Naive thymus-derived CD4-positive, alpha-beta T cell (primary cell): ENCODE results near the gene CERS5. TPM values are rescaled to one million over a fixed set of nuclear protein-coding genes. Genes with fewer than 3 reads are reported as not detected.

Source experiments
- ATAC-seq: fragments of 150-1000 bp; cut with Tn5 transposase; 2 replicates; pipeline ENCODE4 v1.10.0; 2021; ENCODE audit warnings: mild to moderate bottlenecking, moderate library complexity
- CTCF ChIA-PET: fragments of 350-600 bp; sonication (Branson Sonifier 250); formaldehyde crosslinking; loops from one replicate; lab custom pipeline; 2021; ENCODE audit warnings: antibody characterized with exemption; lab: Charles Lee
- POLR2A ChIA-PET: fragments of 350-600 bp; sonication (Branson Sonifier 250); formaldehyde crosslinking; loops from one replicate; lab custom pipeline; 2021; ENCODE audit warnings: antibody characterized with exemption, inconsistent platforms; lab: Charles Lee
- DNase-seq, 9 donors: peaks; one replicate each; pipeline versions ENCODE4 v3.0.0 to v3.0.0-alpha.2; 2020 to 2022; ENCODE audit warnings: mixed read lengths in 1 of 9
- H3K27ac ChIP-seq: one replicate; pipeline ENCODE4 v1.7.0; 2013; ENCODE audit warnings: mild to moderate bottlenecking, low read depth, low read length, moderate library complexity
- H3K27me3 ChIP-seq, 2 donors: one replicate each; pipeline ENCODE4 v1.7.0; 2013; ENCODE audit warnings: low read length in 2 of 2, mild to moderate bottlenecking in 2 of 2, moderate library complexity in 2 of 2; ENCODE audit not compliant: control insufficient read depth in 2 of 2, insufficient read depth in 2 of 2
- H3K36me3 ChIP-seq, 3 experiments: 1 replicate in 2 of 3; 2 replicates in 1 of 3; pipeline ENCODE4 v1.7.0; 2013; ENCODE audit warnings: low read length in 3 of 3, mild to moderate bottlenecking in 3 of 3, moderate library complexity in 1 of 3; ENCODE audit not compliant: insufficient read depth in 3 of 3, control insufficient read depth in 2 of 3
- H3K4me1 ChIP-seq, 2 donors: one replicate each; pipeline ENCODE4 v1.7.0; 2013; ENCODE audit warnings: low read length in 2 of 2, mild to moderate bottlenecking in 2 of 2, moderate library complexity in 1 of 2; ENCODE audit not compliant: control insufficient read depth in 2 of 2, insufficient read depth in 2 of 2
- H3K4me3 ChIP-seq: 2 replicates; pipeline ENCODE4 v1.7.0; 2013; ENCODE audit warnings: mild to moderate bottlenecking, low read length
- H3K9me3 ChIP-seq, 3 experiments: 1 replicate in 2 of 3; 2 replicates in 1 of 3; pipeline ENCODE4 v1.7.0; 2013; ENCODE audit warnings: low read length in 3 of 3; ENCODE audit not compliant: control insufficient read depth in 2 of 3
- H3K27ac Mint-ChIP-seq, 9 donors: one replicate each; pipeline ENCODE4 v1.8.0; 2020 to 2022; ENCODE audit warnings: mixed read lengths in 9 of 9, mild to moderate bottlenecking in 8 of 9, moderate library complexity in 5 of 9, inconsistent platforms in 2 of 9
- H3K27me3 Mint-ChIP-seq, 5 donors: one replicate each; pipeline ENCODE4 v1.8.0; 2021 to 2022; ENCODE audit warnings: mixed read lengths in 5 of 5, mild to moderate bottlenecking in 1 of 5
- H3K36me3 Mint-ChIP-seq, 5 donors: one replicate each; pipeline ENCODE4 v1.8.0; 2020 to 2022; ENCODE audit warnings: mixed read lengths in 5 of 5, mild to moderate bottlenecking in 3 of 5, inconsistent platforms in 1 of 5
- H3K4me1 Mint-ChIP-seq, 7 donors: one replicate each; pipeline ENCODE4 v1.8.0; 2020 to 2022; ENCODE audit warnings: mixed read lengths in 7 of 7, mild to moderate bottlenecking in 3 of 7, inconsistent platforms in 1 of 7
- H3K4me3 Mint-ChIP-seq, 10 donors: one replicate each; pipeline ENCODE4 v1.8.0; 2020 to 2022; ENCODE audit warnings: mild to moderate bottlenecking in 10 of 10, mixed read lengths in 10 of 10, moderate library complexity in 6 of 10, inconsistent platforms in 2 of 10
- H3K9me3 Mint-ChIP-seq, 11 donors: one replicate each; pipeline ENCODE4 v1.8.0; 2020 to 2022; ENCODE audit warnings: mixed read lengths in 11 of 11, mild to moderate bottlenecking in 4 of 11, inconsistent platforms in 1 of 11, moderate library complexity in 1 of 11
- intact Hi-C, 2 donors: fragments of 100-400 bp; cut with micrococcal nuclease; formaldehyde crosslinking; loops; one replicate each; pipeline ENCODE4 v1.15.1; 2023
- polyA plus RNA-seq, 2 donors: library from polyadenylated mRNA; unstranded; fragments of 300-500 nt; fragmentation: Illumina TruSeq; gene quantifications; one replicate each; pipeline ENCODE4 v1.2.3, GENCODE V29; 2021
- total RNA-seq, 6 experiments: library from RNA in 5 of 6; stranded (reverse) in 5 of 6; gene quantifications; 1 replicate in 5 of 6; 2 replicates in 1 of 6; pipeline ENCODE4 v1.2.3 and lab custom pipeline; 2021 to 2026

CERS5 gene
- total and polyA plus RNA-seq, 7 experiments from 2014 or later: 33.7 to 52.2 (median 45.1) TPM

GRCh38 chr12:50120953-50121352 is 46.2 kb downstream of the CERS5 start:
- peaks cover 30 to 62% (median 51%) of the 10 kb centered on the region in 7 donors for H3K4me1 Mint-ChIP-seq
- Histone ChIP-seq H3K4me1 (peaks cover 5 to 10% of the 10 kb centered on the region in 2 donors), H3K27ac (no peak overlapping the region), H3K9me3 (no peaks in the 10 kb centered on the region), H3K4me3 (no peak overlapping the region), H3K36me3 (peaks cover 0 to 78% (median 9%) of the 10 kb centered on the region in 3 experiments), H3K27me3 (no peaks in the 10 kb centered on the region)
- ChIA-PET POLR2A (interaction anchor here (4.2 kb wide), 1 partner anchor 9 kb away, joined by 20 read pairs; the partner anchor contains the start of gene COX14), CTCF (interaction anchor here (1.2 to 1.3 kb wide), 2 partner anchors 9 kb away, joined by 3 to 5 read pairs; partner anchors contain the start of gene COX14)
- H3K27ac Mint-ChIP-seq: peak overlapping the region in 3 of 9 donors; percentile 6 to 73 (median 10)
- no peaks in the 10 kb centered on the region for H3K9me3 Mint-ChIP-seq
- H3K36me3 Mint-ChIP-seq: peaks cover 6 to 32% (median 25%) of the 10 kb centered on the region in 5 donors
- DNase-seq (no peak), ATAC-seq (no peak)
- intact Hi-C loops: no loop called here
- no peaks in the 10 kb centered on the region for H3K27me3 Mint-ChIP-seq
- no peak overlapping the region for H3K4me3 Mint-ChIP-seq

GRCh38 chr12:50120521-50120920 is 46.6 kb downstream of the CERS5 start:
- Histone ChIP-seq H3K27me3 (no peaks in the 10 kb centered on the region), H3K4me1 (peaks cover 8 to 12% of the 10 kb centered on the region in 2 donors), H3K27ac (no peak overlapping the region), H3K9me3 (no peaks in the 10 kb centered on the region), H3K36me3 (peaks cover 0 to 79% (median 9%) of the 10 kb centered on the region in 3 experiments), H3K4me3 (no peak overlapping the region)
- no peaks in the 10 kb centered on the region for H3K9me3 Mint-ChIP-seq
- intact Hi-C loops: no loop called here
- peaks cover 6 to 37% (median 26%) of the 10 kb centered on the region in 5 donors for H3K36me3 Mint-ChIP-seq
- peak overlapping the region in 2 of 9 donors; percentile 6 to 73 for H3K27ac Mint-ChIP-seq
- no peaks in the 10 kb centered on the region for H3K27me3 Mint-ChIP-seq
- H3K4me1 Mint-ChIP-seq: peaks cover 30 to 62% (median 51%) of the 10 kb centered on the region in 7 donors
- POLR2A ChIA-PET: interaction anchor here (0.8 to 4.2 kb wide), 2 partner anchors 8 to 9 kb away, joined by 3 to 20 read pairs; partner anchors contain the start of gene COX14
- DNase-seq: no peak
- ATAC-seq: no peak
- CTCF ChIA-PET: interaction anchor here (1.2 to 1.3 kb wide), 2 partner anchors 9 to 10 kb away, joined by 3 to 5 read pairs; partner anchors contain the start of gene COX14
- H3K4me3 Mint-ChIP-seq: no peak overlapping the region

DNA sequence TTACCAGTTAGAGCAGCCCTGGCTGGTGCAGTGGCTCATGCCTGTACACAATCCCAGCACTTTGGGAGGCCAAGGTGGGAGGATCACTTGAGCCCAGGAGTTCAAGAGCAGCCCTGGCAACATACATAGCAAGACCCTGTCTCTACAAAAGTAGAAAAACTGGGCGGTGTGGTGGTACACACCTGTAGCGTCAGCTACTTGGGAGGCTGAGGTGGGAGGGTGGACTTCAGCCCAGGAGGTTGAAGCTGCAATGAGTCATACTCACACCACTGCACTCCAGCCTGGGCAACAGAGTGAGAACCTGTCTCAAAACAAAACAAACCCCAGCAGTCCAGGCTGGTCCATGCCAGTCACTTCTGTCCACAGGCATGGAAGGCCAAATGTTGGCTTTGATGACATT is 47.8 kb downstream of the CERS5 start:
- peaks cover 0 to 1% (median 0%) of the 10 kb centered on the region in 11 donors for H3K9me3 Mint-ChIP-seq
- intact Hi-C loops: loop anchor here (10.0 kb wide), 2 partner anchors 855 to 905 kb away; partner anchors contain the start of genes SLC11A2 (in 1 of the 2) and TUBA1C (in 1 of the 2)

GRCh38 chr12:50117057-50117622 is 50.0 kb downstream of the CERS5 start:
- Histone ChIP-seq H3K4me1 (peaks cover 10 to 23% of the 10 kb centered on the region in 2 donors), H3K27ac (no peak overlapping the region), H3K36me3 (peaks cover 0 to 57% (median 6%) of the 10 kb centered on the region in 3 experiments), H3K27me3 (no peaks in the 10 kb centered on the region), H3K4me3 (no peak overlapping the region), H3K9me3 (no peaks in the 10 kb centered on the region)
- ChIA-PET CTCF (interaction anchor here (1.5 kb wide), 1 partner anchor 15 kb away, joined by 9 read pairs; no protein-coding TSS in a partner anchor), POLR2A (interaction anchor here (0.7 to 1.5 kb wide), 3 partner anchors 9 to 56 kb away, joined by 3 to 4 read pairs (median 3); no protein-coding TSS in a partner anchor)
- H3K36me3 Mint-ChIP-seq: peaks cover 6 to 32% (median 18%) of the 10 kb centered on the region in 5 donors
- H3K27me3 Mint-ChIP-seq: no peaks in the 10 kb centered on the region
- ATAC-seq (no peak), DNase-seq (no peak)
- H3K4me3 Mint-ChIP-seq: peak overlapping the region in 7 of 10 donors; percentile 48 to 72 (median 56)
- peak overlapping the region in 3 of 9 donors; percentile 3 to 61 (median 42) for H3K27ac Mint-ChIP-seq
- peaks cover 22 to 68% (median 58%) of the 10 kb centered on the region in 7 donors for H3K4me1 Mint-ChIP-seq
- peaks cover 0 to 1% (median 0%) of the 10 kb centered on the region in 11 donors for H3K9me3 Mint-ChIP-seq
- intact Hi-C loops: loop anchor here (10.0 kb wide), 2 partner anchors 852 to 908 kb away; partner anchors contain the start of genes SLC11A2 (in 1 of the 2) and TUBA1C (in 1 of the 2)

More for the DNA sequence above, 47.8 kb downstream of the CERS5 start:
- H3K36me3 ChIP-seq: peaks cover 0 to 73% (median 9%) of the 10 kb centered on the region in 3 experiments
- no peaks in the 10 kb centered on the region for H3K9me3 ChIP-seq
- Mint-ChIP-seq H3K36me3 (peaks cover 6 to 38% (median 27%) of the 10 kb centered on the region in 5 donors), H3K27me3 (no peaks in the 10 kb centered on the region), H3K4me1 (peaks cover 24 to 59% (median 50%) of the 10 kb centered on the region in 7 donors), H3K27ac (no peak overlapping the region), H3K4me3 (no peak overlapping the region)
- POLR2A ChIA-PET: no interaction called here
- CTCF ChIA-PET: no interaction called here
- no peak overlapping the region for H3K27ac ChIP-seq
- no peak overlapping the region for H3K4me3 ChIP-seq
- ATAC-seq: no peak
- H3K27me3 ChIP-seq: no peaks in the 10 kb centered on the region
- no peak for DNase-seq
- peaks cover 4 to 10% of the 10 kb centered on the region in 2 donors for H3K4me1 ChIP-seq

GRCh38 chr12:50112456-50113218 is 54.5 kb downstream of the CERS5 start:
- H3K4me1 Mint-ChIP-seq: peaks cover 15 to 54% (median 45%) of the 10 kb centered on the region in 7 donors
- CTCF ChIA-PET: interaction anchor here (0.5 to 4.2 kb wide), 20 partner anchors 8 to 1126 kb away, joined by 3 to 29 read pairs (median 6); partner anchors contain the start of genes DAZAP2, SMARCD1 and TMBIM6
- ATAC-seq: no peak
- no peaks in the 10 kb centered on the region for H3K27me3 Mint-ChIP-seq
- no peak for DNase-seq
- peak overlapping the region; percentile 95 to 99 (median 98) for H3K27ac Mint-ChIP-seq
- Histone ChIP-seq H3K4me3 (peak overlapping the region; percentile 94), H3K4me1 (peaks cover 14 to 23% of the 10 kb centered on the region in 2 donors), H3K27me3 (no peaks in the 10 kb centered on the region), H3K36me3 (peaks cover 0 to 24% (median 0%) of the 10 kb centered on the region in 3 experiments), H3K9me3 (no peaks in the 10 kb centered on the region), H3K27ac (peak overlapping the region; percentile 95)
- H3K9me3 Mint-ChIP-seq: peaks cover 0 to 1% (median 0%) of the 10 kb centered on the region in 11 donors
- POLR2A ChIA-PET: interaction anchor here (0.7 to 4.3 kb wide), 28 partner anchors 9 to 924 kb away, joined by 3 to 53 read pairs (median 6); partner anchors contain the start of genes ATF1, CERS5, GPD1 and LIMA1
- H3K36me3 Mint-ChIP-seq: peaks cover 0 to 21% (median 13%) of the 10 kb centered on the region in 5 donors
- intact Hi-C loops: loop anchor here (1.0 to 10.0 kb wide), 14 partner anchors 20 to 1396 kb away; partner anchors contain the start of genes LARP4 (in 2 of the 2), LIMA1 (in 2 of the 2), ATF1 (in 1 of the 2) and CCNT1 (in 1 of the 2)
- H3K4me3 Mint-ChIP-seq: peak overlapping the region; percentile 92 to 100 (median 98)
